DMS114 treated with DMSO at 0.1 percent for 48 hours (cell line): Measurements from ENCODE around the gene GNS.
"Not testable (repeated sequence)": the region's sequence is repeated elsewhere in the genome, so short reads cannot be mapped to it uniquely, and the experiment has no call there.

Experiments
- DNase-seq: peaks from one replicate; lab custom pipeline; 2025; ENCODE audit not compliant: unreplicated experiment; lab: John Stamatoyannopoulos, UW

GNS gene

DNA sequence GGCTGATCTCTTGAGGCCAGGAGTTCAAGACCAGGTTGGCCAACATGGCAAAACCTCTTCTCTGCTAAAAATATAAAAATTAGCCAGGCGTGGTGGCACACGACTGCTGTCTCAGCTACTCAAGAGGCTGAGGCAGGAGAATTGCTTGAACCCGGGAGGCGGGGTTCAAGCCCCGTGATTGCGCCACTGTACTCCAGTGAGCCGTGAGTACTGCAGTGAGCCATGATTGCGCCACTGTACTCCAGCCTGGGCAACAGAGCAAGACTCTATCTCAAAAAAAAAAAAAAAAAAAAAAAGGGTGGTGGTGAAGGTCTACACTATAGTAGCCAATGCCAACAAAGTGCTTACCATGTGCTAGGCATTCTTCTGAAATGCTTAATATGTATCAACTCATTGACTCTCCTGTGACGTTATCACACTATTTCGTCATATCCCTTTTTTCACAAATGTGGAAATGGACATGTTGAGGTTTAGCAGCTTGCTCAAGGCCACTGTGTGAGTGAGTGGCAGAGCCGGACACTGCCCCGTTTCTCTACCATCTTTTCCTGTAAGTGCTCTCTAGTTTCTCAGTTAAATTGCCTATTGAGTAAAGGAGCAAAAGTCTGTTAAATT lies 59.6 kb downstream of the GNS start:
- no peak for DNase-seq

DNA sequence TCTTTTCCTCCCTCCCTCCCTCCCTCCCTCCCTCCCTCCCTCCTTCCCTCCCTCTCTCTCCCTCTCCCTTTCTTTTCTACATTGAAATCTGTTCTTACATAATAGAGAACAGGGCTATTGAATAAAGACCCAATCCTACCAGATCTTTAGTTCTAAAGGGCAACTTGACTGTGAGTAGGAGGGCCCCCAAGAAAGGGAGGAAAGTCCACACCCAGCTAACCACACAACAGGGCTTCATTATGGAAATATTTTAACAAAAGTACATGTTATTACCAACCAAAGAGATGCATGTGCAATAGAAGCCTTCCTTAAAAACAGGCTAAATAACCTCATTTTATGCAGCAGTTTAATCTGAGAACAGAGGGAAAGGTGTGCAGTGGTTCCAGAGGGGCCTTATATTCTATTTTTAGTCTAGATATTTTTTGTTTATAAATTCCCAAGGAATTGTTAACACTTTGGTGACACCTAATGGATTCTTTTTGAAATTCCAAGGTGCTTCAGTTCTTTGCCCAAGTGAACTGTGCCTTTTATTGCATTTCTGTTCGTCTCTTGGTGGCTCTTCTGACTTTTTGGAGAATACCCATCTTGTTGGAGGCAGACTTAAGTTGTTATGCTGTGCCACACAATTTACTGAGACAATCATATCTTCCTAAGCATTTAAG lies 63.0 kb downstream of the GNS start:
- DNase-seq, result peak; percentile 30

DNA sequence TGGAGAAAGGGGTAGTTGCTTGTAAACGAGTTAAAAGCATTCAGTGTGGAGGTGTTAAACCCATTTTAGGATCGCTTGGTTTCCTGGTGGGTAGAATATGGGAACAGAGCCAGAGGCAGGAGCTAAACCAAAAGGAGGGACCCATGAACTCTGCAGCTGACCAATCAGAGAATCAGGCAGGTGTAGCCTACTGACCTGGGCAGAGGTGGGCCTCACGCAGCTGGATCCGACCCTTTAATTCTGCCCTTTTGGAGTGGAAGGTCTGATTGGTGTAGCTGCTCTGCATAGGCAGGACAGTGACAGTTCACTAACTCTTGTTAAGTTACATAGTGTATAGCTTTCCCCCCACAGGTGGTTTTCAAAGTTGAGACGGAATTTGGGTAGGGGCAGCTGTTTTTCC lies 63.7 kb downstream of the GNS start:
- no peak for DNase-seq

DNA sequence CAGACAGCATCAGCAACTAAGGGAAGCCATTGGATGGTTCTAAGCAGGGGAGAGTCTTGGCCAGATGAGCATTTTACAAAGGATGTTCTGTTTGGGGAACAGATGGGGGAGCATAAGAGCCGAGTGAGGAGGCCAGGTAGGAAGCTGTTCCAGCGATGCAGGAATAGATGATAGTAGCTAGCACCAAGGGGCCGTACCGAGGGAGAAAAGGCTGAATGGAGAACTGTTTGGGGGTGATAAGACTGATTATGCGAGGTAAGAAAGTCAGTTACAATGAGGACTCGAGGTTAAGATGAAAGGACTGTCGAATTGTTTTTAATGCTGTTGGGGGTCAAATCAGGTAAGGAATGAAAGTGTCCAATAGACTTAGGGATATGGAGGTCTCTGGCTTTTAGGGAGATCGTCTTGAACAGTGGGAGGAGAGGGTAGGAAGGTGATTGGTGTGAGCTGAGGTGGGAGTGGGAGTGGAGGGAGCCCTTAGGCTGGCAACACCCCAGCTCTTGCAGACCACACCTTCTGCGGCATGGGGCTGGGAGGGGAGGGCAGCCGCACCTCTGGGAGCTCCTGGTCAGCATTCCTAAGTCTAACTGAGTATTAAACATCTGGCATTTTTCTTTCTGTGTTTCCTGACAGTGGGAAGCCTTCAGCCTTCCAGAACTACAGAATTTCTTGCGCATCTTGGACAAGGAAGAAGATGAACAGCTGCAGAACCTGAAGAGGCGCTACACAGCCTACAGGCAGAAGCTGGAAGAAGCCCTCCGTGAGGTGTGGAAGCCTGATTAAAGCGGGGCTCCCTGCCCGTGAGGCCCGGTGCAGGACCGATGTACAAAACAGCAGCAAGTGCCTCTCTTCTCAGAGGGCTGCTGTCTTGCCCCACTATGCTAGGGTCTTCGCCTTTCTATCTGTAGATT lies 64.8 kb downstream of the GNS start:
- no peak for DNase-seq

DNA sequence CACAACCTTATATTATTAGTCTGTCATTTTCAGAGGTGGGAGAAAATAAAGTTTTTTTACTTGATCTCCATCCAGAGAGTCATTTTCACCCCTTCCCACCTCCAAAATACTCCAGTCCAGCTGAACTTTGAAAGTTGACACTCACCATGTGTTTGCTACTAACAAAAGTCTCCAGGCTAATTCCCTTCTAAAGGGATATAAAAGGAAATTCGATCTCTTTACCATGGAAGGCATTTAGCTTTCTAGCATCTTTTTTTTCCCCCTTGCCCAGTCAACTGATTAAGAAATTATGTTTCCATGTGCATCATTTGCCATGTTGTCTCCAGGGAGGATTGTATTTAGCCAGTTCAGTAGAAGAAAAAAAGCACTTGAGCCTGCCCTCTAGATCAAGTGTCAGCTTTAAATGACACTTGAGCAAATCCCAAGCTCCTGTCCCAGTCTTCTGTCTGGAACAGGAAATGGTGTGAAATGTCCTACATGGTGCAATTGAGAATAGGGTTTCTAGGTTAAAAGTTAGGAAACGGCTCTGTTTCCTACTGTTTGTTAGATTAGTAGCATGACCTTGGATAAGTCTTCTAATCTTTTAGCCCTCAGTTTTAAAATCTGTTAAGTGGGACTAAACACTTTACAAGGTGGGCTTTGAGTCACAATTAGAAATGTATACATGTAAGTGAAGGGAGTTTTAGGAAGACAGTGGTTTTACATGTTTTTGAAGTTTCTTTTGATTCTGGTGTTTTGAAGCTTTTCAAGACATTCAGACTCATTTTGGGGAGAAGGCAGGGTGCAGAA lies 67.2 kb downstream of the GNS start:
- no peak for DNase-seq

DNA sequence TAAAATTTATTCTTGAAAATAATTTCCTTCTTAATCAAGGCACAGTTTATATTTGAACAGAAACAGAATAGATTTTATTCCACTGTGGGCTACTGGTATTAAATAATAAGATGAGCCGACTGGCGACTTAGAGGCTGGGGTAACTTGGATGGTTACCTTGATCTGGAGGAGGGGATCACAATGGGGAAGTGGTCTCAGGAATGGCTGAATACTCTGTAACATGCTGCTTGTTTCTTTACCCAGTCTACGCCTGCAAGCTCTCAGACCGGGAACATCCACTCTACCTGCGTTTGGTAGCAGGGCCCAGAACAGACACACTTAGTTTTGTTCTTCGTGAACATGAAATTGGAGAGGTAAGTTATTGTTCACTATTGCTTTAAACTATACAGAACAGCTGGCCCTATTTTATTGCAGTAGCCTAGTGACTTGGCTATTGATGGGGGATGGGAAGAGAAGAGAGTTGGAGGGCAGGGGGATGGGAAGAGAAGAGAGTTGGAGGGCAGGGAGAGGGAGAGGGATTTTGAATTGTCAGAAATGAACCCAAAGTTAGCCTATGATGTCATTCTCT lies 67.9 kb downstream of the GNS start:
- no peak for DNase-seq

DNA sequence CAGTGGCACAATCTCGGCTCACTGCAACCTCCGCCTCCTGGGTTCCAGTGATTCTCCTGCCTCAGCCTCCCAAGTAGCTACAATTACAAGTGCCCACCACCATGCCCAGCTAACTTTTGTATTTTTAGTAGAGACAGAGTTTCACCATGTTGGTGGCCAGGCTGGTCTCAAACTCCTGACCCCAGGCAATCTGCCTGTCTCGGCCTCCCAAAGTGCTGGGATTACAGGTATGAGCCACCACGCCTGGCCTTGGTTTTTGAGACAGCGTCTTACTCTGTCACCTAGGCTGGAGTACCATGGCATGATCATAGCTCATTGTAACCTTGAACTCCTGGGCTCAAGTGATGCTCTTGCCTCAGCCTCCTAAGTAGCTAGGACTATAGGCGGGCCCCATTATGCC lies 69.0 kb downstream of the GNS start:
- not testable (repeated sequence) for DNase-seq

DNA sequence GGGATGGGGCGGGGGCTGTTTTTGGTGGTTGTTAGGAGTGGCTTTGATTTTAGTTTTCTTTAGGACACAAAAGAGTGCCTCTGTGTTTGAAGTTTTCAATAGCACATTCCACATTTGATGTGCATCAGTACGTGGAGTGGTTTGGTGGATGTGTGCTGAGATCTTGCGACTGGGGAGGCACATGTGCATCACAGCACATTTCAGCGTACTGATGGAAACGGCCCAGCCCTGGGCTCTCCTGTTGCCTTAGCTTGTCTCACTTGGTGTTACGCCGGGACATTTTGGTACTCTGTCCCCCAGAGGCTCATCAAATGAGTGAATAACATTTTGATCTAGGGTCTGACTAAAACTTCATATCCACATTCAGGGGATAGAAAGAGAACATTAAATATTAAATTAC lies 70.5 kb downstream of the GNS start:
- no peak for DNase-seq

DNA sequence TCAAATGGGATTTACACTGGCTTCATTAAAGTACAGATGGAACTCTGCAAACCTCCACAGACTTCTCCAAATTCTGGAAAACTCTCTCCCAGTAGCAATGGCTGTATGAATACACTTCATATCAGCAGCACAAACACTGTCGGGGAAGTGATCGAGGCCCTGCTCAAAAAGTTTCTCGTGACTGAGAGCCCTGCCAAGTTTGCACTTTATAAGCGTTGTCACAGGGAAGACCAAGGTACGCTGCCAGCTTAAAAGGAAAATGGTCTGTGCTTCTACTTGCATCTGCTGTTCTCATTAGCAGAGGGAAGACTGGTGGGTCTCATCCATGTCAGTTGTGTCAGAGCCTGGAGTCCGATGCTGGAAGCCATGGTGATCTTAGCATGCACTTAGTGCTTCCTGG lies 71.0 kb downstream of the GNS start:
- DNase-seq, result no peak

DNA sequence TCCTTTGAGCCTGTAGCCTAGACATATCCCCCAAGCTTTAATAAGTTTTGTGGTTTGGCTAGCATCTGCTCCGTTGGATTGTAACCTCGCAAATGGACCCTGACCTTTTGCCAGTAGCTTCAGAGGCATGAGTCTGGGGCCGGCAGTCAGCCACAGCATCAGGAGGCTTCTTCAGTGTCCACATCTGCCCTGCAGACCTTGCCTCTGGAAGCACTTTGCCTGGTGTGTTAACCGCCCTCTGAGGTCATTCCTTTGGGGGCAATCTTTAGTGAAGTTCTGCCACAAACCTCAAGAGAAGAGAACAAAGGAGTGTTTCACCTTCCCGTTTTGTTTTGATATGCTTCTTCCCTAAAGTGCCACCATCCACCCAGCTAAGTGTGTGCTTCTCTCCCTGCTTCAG lies 71.4 kb downstream of the GNS start:
- no peak for DNase-seq

DNA sequence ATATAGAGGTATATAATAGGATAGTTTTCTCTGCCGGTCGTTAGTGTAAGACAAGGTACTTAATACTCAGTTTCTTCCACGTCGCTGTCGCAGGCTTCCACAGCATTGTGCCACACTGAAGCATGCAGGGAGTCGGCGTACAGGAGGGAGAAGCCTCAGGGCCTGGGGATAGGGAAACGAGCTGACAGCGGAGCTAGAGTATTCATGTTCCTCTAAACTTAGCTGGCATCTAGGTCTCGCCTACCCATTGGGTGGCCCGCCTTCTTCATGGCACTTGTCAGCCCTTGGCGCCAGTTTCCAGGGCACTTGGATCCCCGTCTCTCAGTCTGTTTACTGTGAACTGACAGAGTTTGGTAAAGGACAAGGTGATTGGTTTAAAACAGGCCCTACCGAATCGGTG lies 73.6 kb downstream of the GNS start:
- DNase-seq, result no peak

DNA sequence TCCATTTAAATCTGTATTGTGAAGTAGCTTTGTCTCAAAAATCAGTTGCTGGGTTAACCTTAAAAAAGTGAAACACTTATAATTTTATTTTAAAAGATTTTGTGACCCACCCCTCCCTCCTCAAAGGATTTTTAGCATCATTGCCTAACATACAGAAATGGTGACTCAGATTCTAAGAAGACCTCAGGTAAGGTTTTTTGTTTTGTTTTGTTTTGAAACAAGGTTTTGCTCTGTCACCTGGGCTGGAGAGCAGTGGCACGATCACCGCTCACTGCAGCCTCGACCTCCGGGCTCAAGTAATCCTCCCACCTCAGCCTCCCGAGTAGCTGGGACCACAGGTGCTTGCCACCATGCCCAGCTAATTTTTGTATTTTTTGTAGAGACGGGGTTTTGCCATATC lies 74.2 kb downstream of the GNS start:
- DNase-seq, result no peak

DNA sequence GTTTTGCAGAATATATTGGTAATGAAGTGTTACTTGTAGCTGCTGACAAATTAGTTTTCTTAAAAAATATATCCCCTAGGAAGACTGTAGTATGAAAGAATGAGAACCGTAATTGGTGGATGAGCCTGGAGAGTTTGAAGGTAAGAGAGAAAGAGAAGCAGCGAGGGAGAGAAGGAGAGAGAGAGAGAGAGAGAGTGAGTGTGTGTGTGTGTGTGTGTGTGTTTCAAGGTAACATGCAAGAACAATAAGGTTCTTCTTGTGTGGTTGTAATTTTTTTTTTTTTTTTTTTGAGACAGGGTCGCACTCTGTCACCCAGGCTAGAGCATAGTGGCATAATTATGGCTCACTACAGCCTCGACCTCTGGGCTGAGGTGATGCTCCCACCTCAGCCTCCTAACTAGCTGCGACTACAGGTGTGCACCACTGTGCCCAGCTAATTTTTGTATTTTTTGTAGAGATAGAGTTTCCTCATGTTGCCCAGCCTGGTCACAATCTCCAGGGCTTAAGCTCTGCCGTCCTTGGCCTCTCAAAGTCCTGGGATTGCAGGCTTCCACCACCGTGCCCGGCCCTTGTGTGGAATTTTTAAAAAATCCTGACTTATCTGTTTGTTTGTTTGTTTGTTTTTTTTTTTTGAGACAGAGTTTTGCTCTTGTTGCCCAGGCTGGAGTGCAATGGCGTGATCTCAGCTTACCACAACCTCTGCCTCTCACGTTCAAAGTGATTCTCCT lies 75.2 kb downstream of the GNS start:
- no peak for DNase-seq

DNA sequence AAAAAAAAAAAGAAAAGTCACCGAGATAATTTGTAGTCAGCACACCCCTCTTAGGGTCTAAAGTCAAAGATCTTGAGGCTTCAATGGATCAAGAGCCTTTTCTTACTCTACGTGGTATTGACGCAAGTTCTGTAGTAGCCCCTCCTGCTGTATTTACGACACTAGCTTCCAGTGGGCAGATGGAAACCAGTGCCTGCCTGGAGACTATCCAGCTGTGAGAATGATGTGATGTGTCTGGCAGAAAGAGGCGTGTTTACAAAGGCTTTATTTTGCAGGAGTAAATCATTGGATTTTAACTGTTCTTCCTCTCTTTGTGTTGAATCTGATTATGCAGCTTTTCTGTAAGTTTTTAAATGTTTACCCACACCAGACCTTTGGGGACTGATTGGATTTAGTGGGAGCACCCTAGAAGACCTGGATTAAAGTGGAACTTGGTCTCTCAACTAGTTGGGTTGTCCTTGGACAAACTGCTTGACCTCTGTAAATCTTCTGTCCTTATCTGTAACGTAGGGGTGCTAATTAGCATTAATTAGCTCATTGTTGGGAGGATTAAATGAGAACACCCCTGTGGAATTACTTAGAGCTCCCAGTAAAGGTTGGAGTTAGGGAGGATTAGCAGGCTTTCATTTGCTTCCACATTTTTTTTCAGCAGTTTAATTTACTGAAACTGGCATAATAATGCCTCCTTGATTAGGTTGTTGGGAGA lies 76.5 kb downstream of the GNS start:
- no peak for DNase-seq

DNA sequence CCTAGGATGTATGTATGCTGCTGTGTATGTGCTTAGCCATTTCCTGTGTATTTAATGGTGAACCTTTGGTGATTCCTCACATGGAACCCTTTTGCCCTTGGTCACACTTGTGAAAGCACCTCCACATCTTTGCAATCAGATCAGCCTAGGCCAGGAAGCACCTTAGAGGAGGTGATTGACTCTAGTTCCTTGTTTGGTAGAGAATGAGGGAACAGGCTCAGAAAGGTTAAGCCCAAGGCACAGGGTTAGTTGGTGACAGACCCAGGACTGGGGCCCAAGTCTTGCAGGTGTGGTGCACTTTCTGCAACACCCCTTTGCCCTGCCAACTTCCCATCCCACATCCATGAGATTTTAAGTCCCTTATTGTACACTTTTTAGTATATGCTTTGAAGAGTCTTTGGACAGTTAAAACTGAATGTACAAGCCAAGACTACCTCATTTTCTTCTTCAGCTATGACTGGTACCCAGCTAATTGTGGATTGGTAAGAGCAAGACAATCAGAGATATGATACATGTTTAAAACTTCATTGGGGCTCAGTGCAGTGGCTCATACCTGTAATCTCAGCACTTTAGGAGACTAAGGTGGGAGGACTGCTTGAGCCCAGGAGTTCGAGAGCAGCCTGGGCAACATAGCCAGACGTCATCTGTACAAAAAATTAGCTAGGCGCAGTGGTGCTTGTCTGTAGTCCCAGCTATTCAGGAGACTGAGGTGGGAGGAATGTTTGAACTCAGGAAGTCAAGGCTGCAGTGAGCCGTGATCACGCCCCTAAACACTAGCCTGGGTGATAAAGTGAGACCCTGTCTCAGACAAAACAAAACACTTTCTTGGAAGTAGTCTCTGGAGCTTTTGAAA lies 77.8 kb downstream of the GNS start:
- no peak for DNase-seq

DNA sequence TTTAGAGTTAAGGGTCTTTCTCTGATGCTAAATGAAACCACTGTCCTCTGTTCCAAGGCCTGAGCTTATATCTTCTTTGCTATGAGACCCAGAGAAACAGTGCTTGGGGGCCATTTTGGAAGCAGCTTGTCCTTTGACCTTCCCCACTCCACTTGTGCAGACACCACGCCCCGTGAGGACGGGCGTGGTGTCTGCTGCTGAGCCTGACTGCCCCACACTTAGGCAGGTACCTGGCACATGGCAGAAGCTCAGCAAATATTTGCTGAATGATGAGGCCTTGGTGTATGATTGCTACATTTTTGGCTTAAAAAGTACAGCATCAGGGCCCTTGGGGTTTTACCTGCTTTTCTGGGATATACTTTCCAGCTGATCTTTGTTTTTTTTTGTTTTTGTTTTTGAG lies 79.0 kb downstream of the GNS start:
- no peak for DNase-seq

DNA sequence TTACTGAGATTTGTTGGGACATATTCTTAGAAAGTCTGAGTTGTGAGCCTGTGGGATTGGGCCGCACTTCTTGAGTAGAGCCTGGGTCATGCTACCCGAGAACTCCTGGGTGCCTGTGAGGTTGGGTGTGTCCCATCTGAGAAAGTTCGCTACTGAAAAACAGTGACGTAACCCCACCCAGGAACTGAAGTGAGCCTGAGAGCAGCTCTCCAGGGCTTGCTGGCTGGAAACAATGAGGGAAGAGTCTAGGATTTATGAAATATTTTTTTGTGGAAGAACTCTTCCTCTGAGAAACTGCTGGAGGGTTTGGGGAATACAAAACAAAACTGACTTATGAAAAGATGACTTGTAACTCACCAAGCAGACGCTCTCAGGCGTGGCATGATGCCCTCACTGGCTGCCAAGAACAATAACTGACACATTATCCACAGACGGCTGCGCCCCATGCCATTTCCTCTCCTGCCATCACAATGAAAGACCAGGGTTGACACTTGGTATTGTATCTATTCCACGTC lies 79.7 kb downstream of the GNS start:
- DNase-seq, result no peak

DNA sequence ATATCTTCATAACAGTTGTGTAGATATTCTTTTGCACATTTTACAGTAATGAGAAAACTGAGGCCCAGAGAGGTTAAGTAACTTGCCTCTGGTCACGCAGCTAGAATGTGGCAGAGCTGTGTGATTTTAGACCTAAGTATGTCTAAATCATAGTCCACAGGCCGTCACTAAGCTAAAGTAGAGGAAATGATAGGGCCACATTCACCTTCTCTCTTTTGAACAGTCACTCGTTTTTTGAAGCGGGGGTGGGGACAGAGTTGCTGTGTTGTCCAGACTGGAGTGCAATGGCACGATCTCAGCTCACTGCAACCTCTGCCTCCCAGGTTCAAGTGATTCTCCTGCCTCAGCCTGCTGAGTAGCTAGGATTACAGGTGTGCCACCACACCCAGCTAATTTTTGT lies 80.4 kb downstream of the GNS start:
- no peak for DNase-seq

DNA sequence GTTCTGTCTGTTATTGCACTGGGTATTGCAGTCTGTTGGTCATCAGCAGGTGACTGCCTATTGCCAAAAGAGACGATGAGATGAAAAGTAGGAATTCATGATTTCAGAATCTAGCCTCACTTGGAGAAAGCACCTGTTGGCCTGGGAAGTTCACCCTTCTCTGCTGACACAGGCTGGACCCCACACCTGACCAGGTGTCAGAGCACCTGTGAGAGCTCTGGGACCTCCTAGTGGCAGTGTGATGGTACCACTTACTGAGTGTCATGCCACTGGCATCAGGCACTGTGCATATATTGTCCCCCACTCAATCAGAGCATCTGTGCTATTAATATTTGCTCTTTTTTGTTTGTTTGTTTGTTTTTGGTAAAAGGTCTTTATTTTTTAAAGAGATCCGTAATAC lies 81.0 kb downstream of the GNS start:
- no peak for DNase-seq
